GM19023 (cell line): Measurements from ENCODE around the gene LHB.
"Not testable (repeated sequence)": the region's sequence is repeated elsewhere in the genome, so short reads cannot be mapped to it uniquely, and the experiment has no call there.

ENCODE experiments used
- ATAC-seq: cut with Tn5 transposase; IDR thresholded peaks from one replicate; pipeline ENCODE4 v1.9.1; 2021; ENCODE audit warnings: mild to moderate bottlenecking, moderate library complexity; ENCODE audit not compliant: unreplicated experiment

The LHB gene

GRCh38 chr19:49038557-49039276, 21.8 kb upstream of the LHB start:
- not testable (repeated sequence) for ATAC-seq

GRCh38 chr19:49038111-49038510, 21.2 kb upstream of the LHB start:
- ATAC-seq: not testable (repeated sequence)

GRCh38 chr19:49036815-49037214, 19.9 kb upstream of the LHB start, which contains the start of gene CGB1:
CGB1 (minus strand) TSS chr19:49036895; CDS start chr19:49036711, 184 bp downstream.
- not testable (repeated sequence) for ATAC-seq

DNA sequence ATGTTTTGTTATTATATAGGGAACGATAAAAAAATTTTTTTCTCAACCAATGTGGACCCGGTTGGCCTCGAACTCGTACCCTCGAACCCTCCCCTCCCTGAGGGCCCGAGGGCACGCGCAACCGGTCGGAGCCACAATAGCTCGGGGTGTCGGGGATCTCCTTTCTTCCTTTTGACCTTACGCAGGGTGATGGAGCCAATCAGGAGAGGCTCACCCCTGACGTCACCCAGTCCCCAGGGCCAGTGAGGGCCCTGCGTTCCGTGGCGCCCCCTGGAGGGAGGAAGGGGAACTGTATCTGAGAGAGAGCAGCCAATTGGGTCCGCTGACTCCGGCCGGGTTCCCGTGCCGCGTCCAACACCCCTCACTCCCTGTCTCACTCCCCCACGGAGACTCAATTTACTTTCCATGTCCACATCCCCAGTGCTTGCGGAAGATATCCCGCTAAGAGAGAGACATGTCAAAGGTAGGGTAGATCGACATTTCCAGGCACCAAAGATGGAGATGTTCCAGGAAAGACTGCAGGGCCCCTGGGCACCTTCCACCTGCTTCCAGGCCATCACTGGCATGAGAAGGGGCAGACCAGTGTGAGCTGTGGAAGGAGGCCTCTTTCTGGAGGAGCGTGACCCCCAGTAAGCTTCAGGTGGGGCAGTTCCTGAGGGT, 14.9 kb upstream of the LHB start, which contains the start of gene CGB2:
Gene CGB2 (plus strand): TSS at position 249 of the 660 bp plus-strand sequence. CDS start 206 bp downstream, at position 455.
- ATAC-seq: not testable (repeated sequence)

- ATAC-seq: not testable (repeated sequence)
These were observed 13.4 kb upstream of the LHB start for GRCh38 chr19:49030323-49030722.

DNA sequence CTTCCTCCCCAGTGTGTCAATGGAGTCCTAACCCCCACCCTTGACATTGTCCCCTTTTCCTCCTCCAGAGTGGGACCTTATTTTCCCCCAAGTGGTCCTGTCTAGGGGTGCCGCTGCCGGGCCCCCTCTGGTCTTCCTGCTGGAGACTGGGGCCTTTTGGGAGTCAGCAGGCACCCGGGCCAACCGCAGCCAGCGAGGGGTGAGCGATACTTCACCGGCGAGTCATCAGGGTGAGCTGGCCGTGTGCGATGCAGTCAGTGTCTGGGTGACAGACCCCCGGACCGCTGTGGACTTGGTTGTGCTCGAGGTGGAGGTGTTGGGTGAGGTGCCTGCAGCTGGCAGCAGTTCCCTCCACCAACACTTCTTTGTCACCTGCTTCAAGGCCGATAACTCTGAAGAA, 12.9 kb upstream of the LHB start:
- ATAC-seq: not testable (repeated sequence)

DNA sequence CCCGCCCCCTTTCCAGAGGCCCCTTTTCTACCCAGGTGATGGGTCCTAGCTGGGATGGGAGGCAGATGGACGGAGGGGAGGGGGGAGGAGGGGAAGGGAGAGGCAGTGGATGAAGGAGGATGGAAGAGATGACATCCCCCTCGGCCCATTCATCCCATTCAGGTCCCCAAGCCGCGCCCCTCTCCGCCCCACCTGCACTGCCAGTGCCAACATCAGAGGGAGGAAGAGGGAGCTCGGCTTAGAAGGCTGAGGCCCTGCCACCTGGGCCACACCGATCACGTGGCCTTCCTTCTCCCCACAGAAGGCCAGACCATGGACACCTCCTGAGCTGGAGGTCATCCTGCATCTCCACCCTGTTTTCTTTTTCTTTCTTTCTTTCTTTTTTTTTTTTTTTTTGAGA, 11.8 kb upstream of the LHB start:
- ATAC-seq: not testable (repeated sequence)

GRCh38 chr19:49025599-49025998, 8.7 kb upstream of the LHB start:
- not testable (repeated sequence) for ATAC-seq

DNA sequence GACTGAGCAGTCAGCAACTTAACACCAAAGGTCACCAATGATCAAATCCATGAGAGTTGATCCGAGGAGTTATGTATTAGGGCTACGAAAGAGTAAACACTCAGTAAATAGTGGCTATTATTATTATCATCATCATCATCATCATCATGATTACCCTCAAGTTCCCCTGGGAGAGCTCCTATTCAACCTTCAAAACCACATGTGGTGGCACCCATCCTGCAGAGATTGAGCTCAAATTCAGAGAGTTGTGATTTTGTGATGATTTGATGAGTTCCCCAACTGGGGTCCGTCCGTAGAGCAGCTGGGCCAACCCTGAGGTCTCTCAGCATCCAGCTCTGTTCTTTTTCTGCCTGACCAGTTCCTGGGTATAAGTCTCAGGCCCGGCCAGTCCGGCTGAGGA, 8.2 kb upstream of the LHB start:
- not testable (repeated sequence) for ATAC-seq

DNA sequence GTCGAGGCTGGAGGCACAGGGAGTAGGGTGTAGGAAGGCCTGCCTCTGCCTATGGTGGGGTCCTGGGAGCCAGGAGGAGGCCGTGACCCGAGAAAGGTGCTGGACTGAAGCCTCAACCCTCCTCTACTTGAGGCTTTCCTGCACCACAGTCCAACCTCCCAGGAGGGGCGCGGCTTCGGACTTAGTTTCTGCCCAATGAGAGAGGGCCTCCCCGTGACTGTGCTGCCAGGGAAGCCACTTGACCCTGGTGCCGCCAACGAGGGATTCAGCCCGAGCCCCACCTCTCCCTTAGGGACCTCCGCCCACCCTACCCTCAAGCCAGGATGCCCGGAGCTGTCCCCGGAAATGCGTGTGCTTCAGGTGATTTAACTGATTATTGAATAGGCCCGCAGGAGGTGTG, 7.3 kb upstream of the LHB start, which contains the start of gene CGB3:
Gene CGB3 (minus strand): TSS at position 101 of the 400 bp plus-strand sequence. CDS start 362 bp downstream, outside the sequence.
- ATAC-seq: not testable (repeated sequence)

DNA sequence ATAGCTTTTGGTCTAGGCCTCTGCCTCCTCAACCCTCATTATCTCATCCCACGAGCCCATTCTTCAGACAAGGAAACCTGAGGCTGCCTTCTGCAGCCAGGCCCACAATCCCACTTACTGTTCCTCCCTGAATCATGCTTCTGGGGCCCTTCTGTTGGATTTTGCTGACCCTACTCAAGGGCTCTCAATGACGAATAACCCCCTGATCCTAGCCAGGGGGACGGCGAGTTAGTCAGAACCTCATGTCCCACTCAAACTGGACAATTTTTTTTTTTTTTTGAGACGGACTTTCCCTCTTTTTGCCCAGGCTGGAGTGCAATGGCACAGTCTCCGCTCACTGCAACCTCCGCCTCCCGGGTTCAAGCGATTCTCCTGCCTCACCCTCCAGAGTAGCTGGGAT, 5.2 kb upstream of the LHB start:
- no peak for ATAC-seq

- no peak for ATAC-seq
These were observed 4.3 kb upstream of the LHB start for GRCh38 chr19:49020931-49021895.

- ATAC-seq: no peak
These were observed 3.5 kb upstream of the LHB start for GRCh38 chr19:49020342-49020741.

GRCh38 chr19:49019242-49019932, 2.5 kb upstream of the LHB start:
- ATAC-seq: no peak

DNA sequence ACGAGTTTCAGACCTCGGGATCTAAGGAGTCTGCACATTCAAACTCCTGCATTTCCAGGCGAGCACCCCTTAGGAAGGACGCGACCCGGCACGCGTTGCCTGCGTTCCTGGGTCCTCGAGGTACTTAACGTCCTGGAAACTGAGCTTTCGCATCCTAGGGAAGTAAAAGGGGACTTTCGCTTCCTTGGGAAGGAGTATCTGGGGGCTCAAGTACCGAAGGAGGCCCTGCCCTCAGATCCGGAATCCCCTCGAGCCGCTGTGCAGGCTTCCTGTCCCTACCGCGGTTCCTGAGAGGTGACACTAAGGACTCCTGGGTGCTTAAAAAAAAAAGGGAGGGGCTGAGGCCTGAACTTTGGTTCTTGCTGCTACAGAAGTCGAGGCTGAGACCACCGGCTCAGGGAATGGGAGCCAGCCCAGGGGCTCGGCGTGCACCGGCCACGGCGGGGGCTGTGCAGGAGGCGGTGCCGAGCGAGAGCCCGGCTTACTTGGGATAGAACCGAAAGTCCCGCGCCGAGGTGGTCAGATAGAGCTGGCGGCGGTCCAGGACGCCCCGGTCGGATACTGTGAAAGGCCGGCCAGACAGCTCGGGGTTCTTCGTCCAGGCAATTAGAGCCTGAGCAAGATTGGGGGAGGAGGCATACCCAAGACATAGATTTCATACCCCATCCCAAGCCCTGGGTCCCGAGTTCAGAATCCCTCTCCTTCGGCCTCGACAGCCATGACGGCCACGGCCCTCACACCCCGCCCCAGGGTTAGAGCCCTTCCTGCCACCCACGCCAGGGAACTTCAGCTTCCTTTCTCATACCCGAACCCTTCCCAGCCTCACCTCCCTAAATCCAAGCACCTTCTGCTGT, 1.7 kb upstream of the LHB start:
- ATAC-seq: not testable (repeated sequence)

DNA sequence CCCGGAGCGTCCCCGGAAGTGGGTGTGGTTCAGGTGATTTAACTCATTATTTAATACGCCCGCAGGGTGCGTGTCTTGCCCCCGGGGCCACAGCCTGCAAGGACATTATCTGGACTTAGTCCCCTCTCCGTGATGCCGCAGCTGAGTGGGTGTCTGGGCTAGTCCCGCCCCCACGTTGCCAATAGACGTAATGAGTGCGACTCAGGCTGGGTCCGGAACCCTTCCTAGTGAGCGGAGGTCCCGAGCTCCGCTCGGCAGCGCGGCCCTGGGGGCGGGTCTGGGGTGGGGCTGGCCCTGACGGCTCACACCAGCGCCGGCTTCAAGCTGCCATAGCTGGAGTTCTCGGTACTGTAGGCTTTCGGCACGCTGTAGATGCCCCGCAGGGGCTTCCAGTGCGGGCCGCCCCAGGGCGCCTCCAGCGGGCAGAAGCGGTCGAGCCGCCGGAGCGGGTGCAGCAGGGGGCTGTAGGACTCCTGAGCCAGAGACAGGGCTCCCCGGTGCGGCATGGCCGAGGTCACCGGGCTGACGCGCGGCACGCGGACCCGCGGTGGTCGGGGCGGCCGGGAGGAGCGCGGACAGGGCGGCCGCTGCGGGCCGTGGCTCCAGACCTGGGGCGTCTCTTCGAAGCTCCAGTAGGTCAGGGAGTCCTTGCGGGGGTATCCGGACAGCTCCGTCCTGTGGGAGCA, 918 bp upstream of the LHB start:
- peak; percentile 57 for ATAC-seq

DNA sequence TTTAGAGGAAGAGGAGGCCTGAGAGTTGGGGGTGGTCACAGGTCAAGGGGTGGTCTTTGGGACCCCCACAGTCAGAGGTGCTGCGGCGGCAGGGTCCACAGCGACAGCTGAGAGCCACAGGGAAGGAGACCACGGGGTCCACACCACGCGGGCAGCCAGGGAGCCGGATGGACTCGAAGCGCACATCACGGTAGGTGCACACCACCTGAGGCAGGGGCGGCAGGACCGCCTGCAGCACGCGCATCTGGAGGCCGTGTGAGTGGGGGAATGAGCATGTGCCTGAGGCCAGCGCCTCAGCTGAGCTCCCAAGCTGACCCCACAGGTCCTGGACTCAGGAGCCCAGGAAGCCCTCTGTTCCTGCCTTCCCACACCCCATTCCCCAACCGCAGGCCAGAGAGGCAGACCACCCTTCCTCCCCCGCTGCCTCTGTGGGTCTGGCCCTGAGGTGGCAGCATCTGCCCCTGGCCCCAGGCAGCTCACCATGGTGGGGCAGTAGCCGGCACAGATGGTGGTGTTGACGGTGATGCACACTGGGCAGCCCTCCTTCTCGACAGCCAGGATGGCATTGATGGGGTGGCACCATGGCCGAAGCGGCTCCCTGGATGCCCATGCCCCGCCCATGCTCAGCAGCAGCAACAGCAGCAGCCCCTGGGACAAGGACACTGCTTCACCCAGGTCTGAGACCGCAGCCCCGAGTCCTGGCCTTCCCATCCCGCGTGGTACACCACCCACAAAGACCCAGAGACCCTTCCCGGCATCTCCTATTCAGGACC, 638 bp downstream of the LHB start:
- no peak for ATAC-seq

- ATAC-seq: no peak
These were observed 2.0 kb downstream of the LHB start for GRCh38 chr19:49014870-49015255.
